ENCODE measurements around the gene TMPRSS9. TPM values are rescaled to one million over a fixed set of nuclear protein-coding genes. Genes with fewer than 3 reads are reported as not detected.

Gene TMPRSS9
- total RNA-seq, 1 donor from 2014 or later, result not detected

DNA sequence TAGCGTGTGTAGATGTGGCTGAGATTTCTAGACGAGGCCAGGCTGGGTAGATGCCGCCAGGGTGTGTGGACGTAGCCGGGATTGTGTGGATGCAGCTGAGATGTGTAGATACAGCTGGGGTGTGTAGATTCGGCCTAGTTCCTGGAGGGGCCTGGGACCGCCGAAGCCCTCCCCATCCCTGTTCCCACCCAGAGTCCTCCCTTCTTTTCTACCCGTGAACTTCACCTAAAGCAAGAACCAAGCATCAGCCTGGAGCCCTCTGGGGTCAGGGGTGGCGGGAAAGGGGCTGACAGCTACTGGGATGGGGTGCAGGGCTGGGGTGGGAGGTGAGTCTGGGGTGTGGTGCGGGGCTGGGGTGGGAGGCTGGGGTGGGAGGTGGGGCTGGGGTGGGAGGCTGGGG lies 768 bp downstream of the TMPRSS9 start:
- H3K36me3 Mint-ChIP-seq (ENCODE audit: low read depth, unreplicated experiment), result peaks cover 4% of the 10 kb centered on the region
- H3K4me3 Mint-ChIP-seq (ENCODE audit: unreplicated experiment), result peak overlapping the region; percentile 39
- DNase-seq (ENCODE audit: low spot score), result no peak

DNA sequence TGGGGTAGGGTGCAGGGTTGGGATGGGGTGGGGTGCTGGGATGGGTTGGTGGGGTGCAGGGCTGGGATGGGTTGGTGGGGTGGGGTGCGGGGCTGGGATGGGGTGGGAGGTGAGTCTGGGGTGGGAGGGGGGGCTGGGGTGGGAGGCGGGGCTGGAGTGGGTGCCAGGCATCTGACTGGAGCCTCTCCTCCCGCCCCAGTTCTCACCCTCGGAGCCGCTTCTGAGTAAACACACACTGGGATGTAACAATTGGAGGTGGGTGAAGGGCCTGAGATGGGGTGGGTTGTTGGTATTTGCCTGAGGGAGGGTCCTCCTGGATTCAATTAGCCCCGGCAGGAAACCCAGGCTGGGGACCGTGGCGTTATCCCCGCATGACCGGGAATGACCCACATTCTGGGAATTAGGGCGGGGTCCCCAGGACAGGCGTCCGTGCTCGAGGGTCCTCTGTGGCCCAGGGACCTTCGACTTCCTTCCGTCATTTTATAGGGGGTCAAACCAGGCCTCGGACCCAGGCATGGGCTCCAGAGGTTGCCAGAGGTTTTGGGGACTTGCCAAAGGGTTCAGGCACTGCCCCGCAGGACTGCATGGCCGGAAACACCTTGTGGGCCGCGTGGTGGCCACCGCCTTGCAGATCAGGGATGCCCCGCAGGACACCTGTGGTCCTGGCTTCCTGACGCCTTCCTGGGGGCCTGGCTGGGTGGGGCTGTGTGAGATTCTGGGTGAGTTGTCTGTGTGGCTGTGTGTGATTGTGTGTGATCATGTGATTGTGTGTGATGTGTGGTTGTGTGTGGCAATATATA lies 1.4 kb downstream of the TMPRSS9 start:
- no peaks in the 10 kb centered on the region for H3K9me3 Mint-ChIP-seq (ENCODE audit: unreplicated experiment)
- TF ChIP-seq, protein P1, sequence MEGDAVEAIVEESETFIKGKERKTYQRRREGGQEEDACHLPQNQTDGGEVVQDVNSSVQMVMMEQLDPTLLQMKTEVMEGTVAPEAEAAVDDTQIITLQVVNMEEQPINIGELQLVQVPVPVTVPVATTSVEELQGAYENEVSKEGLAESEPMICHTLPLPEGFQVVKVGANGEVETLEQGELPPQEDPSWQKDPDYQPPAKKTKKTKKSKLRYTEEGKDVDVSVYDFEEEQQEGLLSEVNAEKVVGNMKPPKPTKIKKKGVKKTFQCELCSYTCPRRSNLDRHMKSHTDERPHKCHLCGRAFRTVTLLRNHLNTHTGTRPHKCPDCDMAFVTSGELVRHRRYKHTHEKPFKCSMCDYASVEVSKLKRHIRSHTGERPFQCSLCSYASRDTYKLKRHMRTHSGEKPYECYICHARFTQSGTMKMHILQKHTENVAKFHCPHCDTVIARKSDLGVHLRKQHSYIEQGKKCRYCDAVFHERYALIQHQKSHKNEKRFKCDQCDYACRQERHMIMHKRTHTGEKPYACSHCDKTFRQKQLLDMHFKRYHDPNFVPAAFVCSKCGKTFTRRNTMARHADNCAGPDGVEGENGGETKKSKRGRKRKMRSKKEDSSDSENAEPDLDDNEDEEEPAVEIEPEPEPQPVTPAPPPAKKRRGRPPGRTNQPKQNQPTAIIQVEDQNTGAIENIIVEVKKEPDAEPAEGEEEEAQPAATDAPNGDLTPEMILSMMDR (IDR thresholded peaks at IDR 0.05; ENCODE audit: unreplicated experiment), result no peak
- peaks cover 4% of the 10 kb centered on the region for H3K36me3 Mint-ChIP-seq (ENCODE audit: low read depth, unreplicated experiment)
- peaks cover 13% of the 10 kb centered on the region for H3K27me3 Mint-ChIP-seq (ENCODE audit: unreplicated experiment)
- peaks cover 5% of the 10 kb centered on the region for H3K4me1 Mint-ChIP-seq (ENCODE audit: unreplicated experiment)
- no peak overlapping the region for H3K4me3 Mint-ChIP-seq (ENCODE audit: unreplicated experiment)
- no peak for DNase-seq (ENCODE audit: low spot score)
- H3K27ac Mint-ChIP-seq (ENCODE audit: unreplicated experiment), result no peak overlapping the region

More for the DNA sequence above, 768 bp downstream of the TMPRSS9 start:
- Mint-ChIP-seq H3K4me1 (ENCODE audit: unreplicated experiment) (peaks cover 5% of the 10 kb centered on the region), H3K9me3 (ENCODE audit: unreplicated experiment) (no peaks in the 10 kb centered on the region), H3K27ac (ENCODE audit: unreplicated experiment) (peak overlapping the region; percentile 34), H3K27me3 (ENCODE audit: unreplicated experiment) (peaks cover 13% of the 10 kb centered on the region)
- TF ChIP-seq, protein P1 (IDR thresholded peaks at IDR 0.05; ENCODE audit: unreplicated experiment), result no peak

DNA sequence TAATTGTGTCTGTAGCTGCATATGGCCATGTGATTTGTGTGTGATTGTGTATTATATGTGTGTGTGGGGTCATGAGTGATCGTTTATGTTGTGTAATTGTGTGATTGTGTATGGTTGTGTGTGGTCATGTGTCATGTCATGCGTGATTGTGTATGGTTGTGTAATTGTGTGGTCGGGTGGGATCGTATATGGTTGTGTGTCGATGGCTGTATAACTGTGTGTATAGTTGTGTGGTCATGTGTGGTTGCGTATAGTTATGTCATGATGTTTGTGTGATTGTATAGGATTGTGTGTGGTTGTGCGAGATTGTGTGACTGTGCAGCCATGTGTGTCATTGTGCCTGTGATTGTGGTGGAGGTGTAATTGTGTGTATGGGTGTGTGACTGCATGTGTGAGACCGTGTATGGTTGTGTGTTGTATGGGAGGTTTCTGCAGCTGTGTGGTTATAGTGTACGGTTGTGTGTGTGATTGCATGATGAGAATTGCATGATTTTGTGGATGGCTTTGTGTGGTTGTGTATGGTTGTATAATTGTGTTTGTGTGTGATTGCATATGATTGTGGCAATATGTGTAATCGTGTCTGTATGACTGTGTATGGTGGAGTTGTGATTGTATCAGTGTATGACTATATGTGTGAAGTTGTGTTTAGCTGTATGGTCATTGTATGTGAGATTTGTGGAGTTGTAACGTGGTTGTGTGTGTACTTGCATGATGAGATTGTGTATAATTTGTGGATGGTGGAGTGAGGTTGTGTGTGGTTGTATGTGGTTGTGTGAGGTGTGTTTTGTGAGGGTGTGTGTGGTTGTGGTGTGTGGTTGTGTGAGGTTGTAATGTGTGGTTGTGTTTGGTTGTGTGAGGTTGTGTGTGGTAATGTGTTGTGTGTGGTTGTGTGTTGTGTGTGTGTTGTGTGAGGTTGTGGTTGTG lies 2.2 kb downstream of the TMPRSS9 start:
- no peak for DNase-seq (ENCODE audit: low spot score)
- H3K4me1 Mint-ChIP-seq (ENCODE audit: unreplicated experiment), result peaks cover 5% of the 10 kb centered on the region
- H3K27me3 Mint-ChIP-seq (ENCODE audit: unreplicated experiment), result peaks cover 13% of the 10 kb centered on the region
- TF ChIP-seq, protein P1 (IDR thresholded peaks at IDR 0.05; ENCODE audit: unreplicated experiment), result no peak
- no peak overlapping the region for H3K27ac Mint-ChIP-seq (ENCODE audit: unreplicated experiment)
- H3K36me3 Mint-ChIP-seq (ENCODE audit: low read depth, unreplicated experiment), result peaks cover 4% of the 10 kb centered on the region
- H3K4me3 Mint-ChIP-seq (ENCODE audit: unreplicated experiment), result no peak overlapping the region
- no peaks in the 10 kb centered on the region for H3K9me3 Mint-ChIP-seq (ENCODE audit: unreplicated experiment)

DNA sequence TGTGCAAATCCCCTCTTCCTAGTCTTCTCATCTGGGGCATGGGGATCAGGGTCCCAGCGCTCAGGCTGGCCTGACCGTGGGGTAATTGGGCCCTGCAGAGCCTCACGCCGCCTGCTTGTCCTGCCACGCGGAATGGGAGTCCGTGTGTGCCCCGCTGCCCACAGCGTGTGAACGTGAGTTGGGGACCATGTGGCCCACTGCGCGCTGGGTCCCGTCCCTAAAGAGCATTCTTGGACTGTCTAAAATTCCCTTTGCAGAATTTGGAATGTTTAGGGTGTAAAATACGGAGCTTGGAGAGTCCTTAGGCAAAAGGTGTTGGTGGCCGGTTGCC lies 2.9 kb downstream of the TMPRSS9 start:
- Mint-ChIP-seq H3K36me3 (ENCODE audit: low read depth, unreplicated experiment) (peaks cover 4% of the 10 kb centered on the region), H3K4me3 (ENCODE audit: unreplicated experiment) (no peak overlapping the region), H3K9me3 (ENCODE audit: unreplicated experiment) (no peaks in the 10 kb centered on the region), H3K27me3 (ENCODE audit: unreplicated experiment) (peaks cover 13% of the 10 kb centered on the region), H3K4me1 (ENCODE audit: unreplicated experiment) (peaks cover 5% of the 10 kb centered on the region), H3K27ac (ENCODE audit: unreplicated experiment) (no peak overlapping the region)
- TF ChIP-seq, protein P1 (IDR thresholded peaks at IDR 0.05; ENCODE audit: unreplicated experiment), result no peak
- DNase-seq (ENCODE audit: low spot score), result no peak

Measured in endothelial cell (in vitro differentiated cells).